Ecto neural progenitor cell (in vitro differentiated cells): Measurements from ENCODE around the gene LIN52.
"Not testable (repeated sequence)": the region's sequence is repeated elsewhere in the genome, so short reads cannot be mapped to it uniquely, and the experiment has no call there.

Source experiments
- DNase-seq: peaks from one replicate; pipeline ENCODE4 v3.0.0-alpha.2; 2018; ENCODE audit warnings: low spot score

LIN52 gene

GRCh38 chr14:74109369-74109768, 24.6 kb downstream of the LIN52 start:
- DNase-seq = no peak

GRCh38 chr14:74111395-74112216, 26.9 kb downstream of the LIN52 start:
- DNase-seq = not testable (repeated sequence)

- DNase-seq = not testable (repeated sequence)
Measured at GRCh38 chr14:74125487-74125886, 40.7 kb downstream of the LIN52 start.

GRCh38 chr14:74126315-74127013, 41.7 kb downstream of the LIN52 start:
- no peak for DNase-seq

GRCh38 chr14:74127634-74128033, 42.9 kb downstream of the LIN52 start:
- no peak for DNase-seq

GRCh38 chr14:74133833-74134481, 49.2 kb downstream of the LIN52 start:
- DNase-seq = no peak

GRCh38 chr14:74134484-74134883, 49.7 kb downstream of the LIN52 start:
- DNase-seq = no peak

- DNase-seq = no peak
Measured at GRCh38 chr14:74135426-74135825, 50.7 kb downstream of the LIN52 start.

- peak; percentile 51 for DNase-seq
Measured at GRCh38 chr14:74140374-74140850, 55.7 kb downstream of the LIN52 start.

- no peak for DNase-seq
Measured at GRCh38 chr14:74141703-74142102, 56.9 kb downstream of the LIN52 start.

GRCh38 chr14:74142523-74142922, 57.8 kb downstream of the LIN52 start:
- no peak for DNase-seq

GRCh38 chr14:74144789-74145188, 60.0 kb downstream of the LIN52 start:
- DNase-seq = no peak

- no peak for DNase-seq
Measured at GRCh38 chr14:74147571-74147970, 62.8 kb downstream of the LIN52 start.

- DNase-seq = no peak
Measured at GRCh38 chr14:74148705-74149104, 63.9 kb downstream of the LIN52 start.

- DNase-seq = no peak
Measured at GRCh38 chr14:74155287-74155686, 70.5 kb downstream of the LIN52 start.

- no peak for DNase-seq
Measured at GRCh38 chr14:74155749-74156148, 71.0 kb downstream of the LIN52 start.

- no peak for DNase-seq
Measured at GRCh38 chr14:74160763-74161162, 76.0 kb downstream of the LIN52 start.

- no peak for DNase-seq
Measured at GRCh38 chr14:74161526-74162158, 76.9 kb downstream of the LIN52 start.

GRCh38 chr14:74169906-74170305, 85.2 kb downstream of the LIN52 start:
- DNase-seq = no peak

GRCh38 chr14:74176400-74176793, 91.6 kb downstream of the LIN52 start:
- DNase-seq = no peak

- DNase-seq = no peak
Measured at GRCh38 chr14:74179856-74180255, 95.1 kb downstream of the LIN52 start.

- no peak for DNase-seq
Measured at GRCh38 chr14:74190927-74191575, 106.3 kb downstream of the LIN52 start.
